HepG2 (cell line): ENCODE data around the gene CDV3. TPM values are rescaled to one million over a fixed set of nuclear protein-coding genes. Genes with fewer than 3 reads are reported as not detected.

Source experiments
- CAMTA2 ChIP-seq: sonication (generic); formaldehyde crosslinking; IDR thresholded peaks from 2 replicates; pipeline ENCODE4 v1.4.0; 2020; ENCODE audit warnings: mild to moderate bottlenecking, missing genetic modification reagents, borderline replicate concordance
- DBP ChIP-seq: sonication (generic); formaldehyde crosslinking; IDR thresholded peaks from 2 replicates; pipeline ENCODE4 v1.4.0; 2020; ENCODE audit warnings: missing genetic modification reagents; ENCODE audit errors: not compliant biosample characterization
- FOSL1 ChIP-seq: sonication (generic); formaldehyde crosslinking; IDR thresholded peaks from 2 replicates; pipeline ENCODE4 v1.9.0; 2021; ENCODE audit warnings: missing genetic modification reagents, borderline replicate concordance
- KDM1A ChIP-seq: IDR thresholded peaks from 2 replicates; pipeline ENCODE4 v1.6.1; 2016; ENCODE audit warnings: missing compliant biosample characterization
- KDM3A ChIP-seq: IDR thresholded peaks from 2 replicates; pipeline ENCODE4 v1.6.1; 2018; ENCODE audit warnings: low read depth, missing compliant biosample characterization
- MTERF4 ChIP-seq: sonication (generic); formaldehyde crosslinking; IDR thresholded peaks from 2 replicates; pipeline ENCODE4 v1.8.0; 2023; ENCODE audit warnings: mild to moderate bottlenecking, missing genetic modification reagents
- MTF1 ChIP-seq: sonication (generic); formaldehyde crosslinking; IDR thresholded peaks from 2 replicates; pipeline ENCODE4 v1.5.0; 2020; ENCODE audit warnings: missing genetic modification reagents
- NAIF1 ChIP-seq: sonication (generic); formaldehyde crosslinking; IDR thresholded peaks from 2 replicates; pipeline ENCODE4 v1.5.0; 2020; ENCODE audit warnings: mild to moderate bottlenecking, missing genetic modification reagents, borderline replicate concordance
- NFIC ChIP-seq: IDR thresholded peaks from 2 replicates; pipeline ENCODE4 v1.6.1; 2012; ENCODE audit warnings: mild to moderate bottlenecking, low read length, inconsistent platforms
- REXO4 ChIP-seq: sonication (generic); formaldehyde crosslinking; IDR thresholded peaks from 2 replicates; pipeline ENCODE4 v1.8.0; 2022; ENCODE audit warnings: missing genetic modification reagents, mild to moderate bottlenecking, borderline replicate concordance
- SALL1 ChIP-seq: sonication (generic); formaldehyde crosslinking; IDR thresholded peaks from 2 replicates; pipeline ENCODE4 v1.8.0; 2022; ENCODE audit warnings: mild to moderate bottlenecking, missing genetic modification reagents
- SAP130 ChIP-seq: IDR thresholded peaks from 2 replicates; pipeline ENCODE4 v1.6.1; 2016; ENCODE audit warnings: low read depth
- SRSF9 ChIP-seq: fragments of 200-400 bp; formaldehyde crosslinking; IDR thresholded peaks from 2 replicates; pipeline ENCODE4 v1.6.1; 2018; ENCODE audit warnings: borderline replicate concordance, mild to moderate bottlenecking, low read depth, low read length; ENCODE audit not compliant: insufficient read depth, poor library complexity, severe bottlenecking
- SYNCRIP ChIP-seq: fragments of 200-400 bp; formaldehyde crosslinking; IDR thresholded peaks from 2 replicates; pipeline ENCODE4 v1.6.1; 2018; ENCODE audit warnings: mild to moderate bottlenecking, low read depth, low read length; ENCODE audit not compliant: insufficient read depth
- UBTF ChIP-seq: sonication (generic); formaldehyde crosslinking; IDR thresholded peaks from 2 replicates; pipeline ENCODE4 v1.4.0; 2020; ENCODE audit warnings: mild to moderate bottlenecking, missing genetic modification reagents
- ZNF143 ChIP-seq: sonication (generic); formaldehyde crosslinking; IDR thresholded peaks from 2 replicates; pipeline ENCODE4 v1.4.0; 2020; ENCODE audit warnings: missing genetic modification reagents
- ZNF180 ChIP-seq: sonication (generic); formaldehyde crosslinking; IDR thresholded peaks from 2 replicates; pipeline ENCODE4 v1.4.0; 2020; ENCODE audit warnings: low read depth, missing genetic modification reagents, borderline replicate concordance
- ZNF562 ChIP-seq: sonication (generic); formaldehyde crosslinking; IDR thresholded peaks from 2 replicates; pipeline ENCODE4 v1.8.0; 2022; ENCODE audit warnings: missing genetic modification reagents, borderline replicate concordance
- polyA plus RNA-seq, 8 experiments: library from polyadenylated mRNA; depleted of rRNA in 3 of 8; stranded (reverse) in 7 of 8; unstranded in 1 of 8; fragments of >200 nt; fragmentation: Illumina TruSeq in 4 of 8; extraction: Trizol in 4 of 8; gene quantifications; 2 replicates each; pipeline versions ENCODE4 v1.2.1 to v1.2.3, GENCODE V29; 2011 to 2016; ENCODE audit warnings: low read depth in 4 of 8, missing spikeins in 1 of 8, mixed read lengths in 1 of 8; ENCODE audit not compliant: insufficient read depth in 1 of 8
- total RNA-seq, 5 experiments: library from RNA; depleted of rRNA; stranded (reverse); fragments of >200 nt; fragmentation: Illumina TruSeq; extraction: Trizol; gene quantifications; 2 replicates each; pipeline ENCODE4 v1.2.3, GENCODE V29; 2016; ENCODE audit warnings: low read depth in 1 of 5
- TF ChIP-seq, protein P1 (sequence below): sonication (generic); formaldehyde crosslinking; IDR thresholded peaks from 2 replicates; pipeline ENCODE4 v1.4.0; 2020; ENCODE audit warnings: mild to moderate bottlenecking, missing genetic modification reagents
- TF ChIP-seq, protein P2 (sequence below), 2 experiments: fragments of 450-650 bp in 1 of 2; sonication (generic) in 1 of 2; formaldehyde crosslinking; IDR thresholded peaks; 2 replicates each; pipeline versions ENCODE4 v1.5.0 to v1.8.0; 2020 to 2022; ENCODE audit warnings: mild to moderate bottlenecking in 1 of 2, missing genetic modification reagents in 1 of 2
- TF ChIP-seq, protein P3 (sequence below): sonication (generic); formaldehyde crosslinking; IDR thresholded peaks from 2 replicates; pipeline ENCODE4 v1.4.0; 2020; ENCODE audit warnings: missing genetic modification reagents, mild to moderate bottlenecking, borderline replicate concordance

Gene CDV3
- total and polyA plus RNA-seq, 2 of the 13 experiments (the other 11 are each of a cell fraction or from before 2014, with no cell fraction given) = 46.6 to 145 TPM

DNA sequence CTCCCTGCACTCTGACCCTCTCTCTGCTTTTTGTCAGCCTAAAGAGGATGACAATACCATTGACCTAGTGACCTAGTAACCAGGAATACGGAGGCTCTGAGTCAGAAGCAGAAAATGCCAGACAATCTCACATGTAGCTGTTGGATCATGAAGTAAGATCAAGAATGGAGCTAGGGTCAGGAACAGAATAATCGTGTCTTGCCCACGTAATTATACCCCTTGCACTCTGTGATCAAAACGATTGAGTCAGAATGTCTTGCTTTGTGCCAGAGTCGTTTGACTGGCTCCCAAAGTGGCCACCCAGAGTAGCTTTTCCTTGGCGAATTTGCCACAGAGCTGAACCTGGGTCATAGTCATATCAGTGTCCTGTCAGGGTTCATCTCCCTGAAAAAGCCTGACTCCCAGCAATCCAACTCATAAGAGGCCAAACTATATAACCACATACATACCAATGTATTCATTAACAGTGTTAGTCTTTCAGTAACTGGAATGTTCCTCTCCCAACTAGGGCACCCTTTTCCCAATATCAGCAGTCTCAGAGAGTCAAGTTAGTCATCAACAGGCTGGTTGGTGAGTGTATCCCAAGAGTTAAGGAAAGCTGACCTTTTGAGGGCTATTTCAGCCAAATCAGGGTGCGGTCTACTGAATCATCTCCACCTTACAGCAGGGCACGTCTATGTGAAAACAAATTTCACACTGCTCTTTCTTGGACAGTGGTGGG lies 5.0 kb upstream of the CDV3 start (continued):
- no peak for TF ChIP-seq SALL1 (CRISPR knock-in tag)
- no peak for TF ChIP-seq ZNF562
- TF ChIP-seq MTERF4 (CRISPR knock-in tag) = no peak
- TF ChIP-seq KDM1A (CRISPR knock-in tag) = no peak
- no peak for TF ChIP-seq MTF1 (CRISPR knock-in tag)
- 0 out of 2 replicates have a peak, but pooled peaks have one; percentile 11 for TF ChIP-seq FOSL1
- TF ChIP-seq UBTF = no peak
- no peak for TF ChIP-seq NAIF1 (CRISPR knock-in tag)
- TF ChIP-seq, protein P1, sequence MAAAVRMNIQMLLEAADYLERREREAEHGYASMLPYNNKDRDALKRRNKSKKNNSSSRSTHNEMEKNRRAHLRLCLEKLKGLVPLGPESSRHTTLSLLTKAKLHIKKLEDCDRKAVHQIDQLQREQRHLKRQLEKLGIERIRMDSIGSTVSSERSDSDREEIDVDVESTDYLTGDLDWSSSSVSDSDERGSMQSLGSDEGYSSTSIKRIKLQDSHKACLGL (CRISPR knock-in tag) = no peak
- no peak for TF ChIP-seq KDM3A (CRISPR knock-in tag)
- no peak for TF ChIP-seq ZNF143
- no peak for TF ChIP-seq DBP (CRISPR knock-in tag)
- TF ChIP-seq SRSF9 = no peak
- TF ChIP-seq SYNCRIP = no peak
- no peak for TF ChIP-seq REXO4 (CRISPR knock-in tag)
- TF ChIP-seq, protein P2, sequence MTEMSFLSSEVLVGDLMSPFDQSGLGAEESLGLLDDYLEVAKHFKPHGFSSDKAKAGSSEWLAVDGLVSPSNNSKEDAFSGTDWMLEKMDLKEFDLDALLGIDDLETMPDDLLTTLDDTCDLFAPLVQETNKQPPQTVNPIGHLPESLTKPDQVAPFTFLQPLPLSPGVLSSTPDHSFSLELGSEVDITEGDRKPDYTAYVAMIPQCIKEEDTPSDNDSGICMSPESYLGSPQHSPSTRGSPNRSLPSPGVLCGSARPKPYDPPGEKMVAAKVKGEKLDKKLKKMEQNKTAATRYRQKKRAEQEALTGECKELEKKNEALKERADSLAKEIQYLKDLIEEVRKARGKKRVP (CRISPR knock-in tag; IDR thresholded peaks at IDR 0.05) = no peak
- TF ChIP-seq ZNF180 = no peak
- no peak for TF ChIP-seq NFIC
- no peak for TF ChIP-seq CAMTA2 (CRISPR knock-in tag)
- TF ChIP-seq, protein P3, sequence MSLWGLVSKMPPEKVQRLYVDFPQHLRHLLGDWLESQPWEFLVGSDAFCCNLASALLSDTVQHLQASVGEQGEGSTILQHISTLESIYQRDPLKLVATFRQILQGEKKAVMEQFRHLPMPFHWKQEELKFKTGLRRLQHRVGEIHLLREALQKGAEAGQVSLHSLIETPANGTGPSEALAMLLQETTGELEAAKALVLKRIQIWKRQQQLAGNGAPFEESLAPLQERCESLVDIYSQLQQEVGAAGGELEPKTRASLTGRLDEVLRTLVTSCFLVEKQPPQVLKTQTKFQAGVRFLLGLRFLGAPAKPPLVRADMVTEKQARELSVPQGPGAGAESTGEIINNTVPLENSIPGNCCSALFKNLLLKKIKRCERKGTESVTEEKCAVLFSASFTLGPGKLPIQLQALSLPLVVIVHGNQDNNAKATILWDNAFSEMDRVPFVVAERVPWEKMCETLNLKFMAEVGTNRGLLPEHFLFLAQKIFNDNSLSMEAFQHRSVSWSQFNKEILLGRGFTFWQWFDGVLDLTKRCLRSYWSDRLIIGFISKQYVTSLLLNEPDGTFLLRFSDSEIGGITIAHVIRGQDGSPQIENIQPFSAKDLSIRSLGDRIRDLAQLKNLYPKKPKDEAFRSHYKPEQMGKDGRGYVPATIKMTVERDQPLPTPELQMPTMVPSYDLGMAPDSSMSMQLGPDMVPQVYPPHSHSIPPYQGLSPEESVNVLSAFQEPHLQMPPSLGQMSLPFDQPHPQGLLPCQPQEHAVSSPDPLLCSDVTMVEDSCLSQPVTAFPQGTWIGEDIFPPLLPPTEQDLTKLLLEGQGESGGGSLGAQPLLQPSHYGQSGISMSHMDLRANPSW (CRISPR knock-in tag) = no peak
- peak; percentile 50 for TF ChIP-seq SAP130 (CRISPR knock-in tag)
